Ovary (tissue), 9 donors: ENCODE results near the gene NEU4. TPM values are rescaled to one million over a fixed set of nuclear protein-coding genes. Genes with fewer than 3 reads are reported as not detected.
"Not testable (repeated sequence)": the region's sequence is repeated elsewhere in the genome, so short reads cannot be mapped to it uniquely, and the experiment has no call there.

ENCODE experiments used
- DNase-seq, 5 donors: peaks; one replicate each; pipeline ENCODE4 v3.0.0-alpha.2; 2019 to 2020
- H3K27ac ChIP-seq, 2 donors: fragments of 200-600 bp; one replicate each; pipeline versions ENCODE4 v1.5.1 to v1.8.0; 2019 to 2022
- H3K27me3 ChIP-seq: fragments of 200-600 bp; one replicate; pipeline ENCODE4 v1.8.0; 2022
- H3K36me3 ChIP-seq: fragments of 200-600 bp; sonication (generic); one replicate; pipeline ENCODE4 v1.5.1; 2019
- H3K4me1 ChIP-seq: one replicate; pipeline ENCODE4 v1.8.1; 2013; ENCODE audit warnings: mild to moderate bottlenecking, moderate library complexity; ENCODE audit not compliant: insufficient read depth
- H3K4me3 ChIP-seq: fragments of 200-600 bp; sonication (generic); one replicate; pipeline ENCODE4 v1.5.1; 2017
- H3K9me3 ChIP-seq, 2 donors: fragments of 200-600 bp in 1 of 2; sonication (generic) in 1 of 2; one replicate each; pipeline versions ENCODE4 v1.5.1 to v1.8.1; 2013 to 2019; ENCODE audit warnings: mild to moderate bottlenecking in 1 of 2, moderate library complexity in 1 of 2
- CTCF ChIP-seq, 3 donors: fragments of 450-650 bp in 2 of 3; fragments of 200-600 bp in 1 of 3; IDR thresholded peaks; one replicate each; pipeline versions ENCODE4 v1.5.1 to v1.8.0; 2016 to 2022; ENCODE audit warnings: antibody characterized with exemption in 3 of 3, mild to moderate bottlenecking in 1 of 3
- EP300 ChIP-seq: sonication (generic); formaldehyde crosslinking; IDR thresholded peaks from one replicate; pipeline ENCODE4 v1.6.1; 2017; ENCODE audit warnings: antibody characterized with exemption
- POLR2A ChIP-seq: fragments of 450-650 bp; IDR thresholded peaks from one replicate; pipeline ENCODE4 v1.6.1; 2017; ENCODE audit warnings: antibody characterized with exemption, mild to moderate bottlenecking, moderate library complexity
- WGBS, 3 donors: extraction: QIAGEN DNeasy Blood & Tissue Kit in 1 of 3; methylation state at CpG; one replicate each; pipeline versions ENCODE4 v1.1.5 to v1.1.7; 2013 to 2017; 5-methylcytosine and 5-hydroxymethylcytosine counted together
- intact Hi-C, 4 donors: fragments of 100-400 bp; cut with DNase I; formaldehyde crosslinking; loops; one replicate each; pipeline versions ENCODE4 v1.11.0 to v1.15.1; 2022 to 2023
- polyA plus RNA-seq, 2 donors: library from polyadenylated mRNA; stranded (reverse); fragments of 200-250 nt in 1 of 2; fragments of 350-450 nt in 1 of 2; fragmentation: Illumina TruSeq in 1 of 2; extraction: RNeasy Lipid Tissue Mini Kit (QIAGEN cat#74804) in 1 of 2; gene quantifications; one replicate each; pipeline ENCODE4 v1.2.3, GENCODE V29; 2013 to 2014
- total RNA-seq, 7 donors: library from RNA; depleted of rRNA in 2 of 7; stranded (reverse); fragments of >200 nt in 2 of 7; fragmentation: NEBNext Ultra II Directional in 3 of 7; extraction: Animal tissue kit (Norgen Biotek cat#: 25700) in 3 of 7; gene quantifications; one replicate each; pipeline versions ENCODE4 v1.1.0 to v1.2.4, GENCODE V29; 2016 to 2023
- donor health status: DM: no; HTN: no; CAD: no; lungs with moderate emphysema.
- donor health status: DM: no; HTN: no; CAD: no.
- donor health status: Bipolar disorder and iron deficiency.
- donor health status: DM: yes; HTN: yes; CAD: no.
- donor health status: DM: no; HTN: no; CAD: no.
- donor health status: DM: yes; HTN: yes; CAD: no.

NEU4 gene
- total and polyA plus RNA-seq, 9 donors = 0.23 to 7.2 (median 0.84) TPM; not detected in 2

DNA sequence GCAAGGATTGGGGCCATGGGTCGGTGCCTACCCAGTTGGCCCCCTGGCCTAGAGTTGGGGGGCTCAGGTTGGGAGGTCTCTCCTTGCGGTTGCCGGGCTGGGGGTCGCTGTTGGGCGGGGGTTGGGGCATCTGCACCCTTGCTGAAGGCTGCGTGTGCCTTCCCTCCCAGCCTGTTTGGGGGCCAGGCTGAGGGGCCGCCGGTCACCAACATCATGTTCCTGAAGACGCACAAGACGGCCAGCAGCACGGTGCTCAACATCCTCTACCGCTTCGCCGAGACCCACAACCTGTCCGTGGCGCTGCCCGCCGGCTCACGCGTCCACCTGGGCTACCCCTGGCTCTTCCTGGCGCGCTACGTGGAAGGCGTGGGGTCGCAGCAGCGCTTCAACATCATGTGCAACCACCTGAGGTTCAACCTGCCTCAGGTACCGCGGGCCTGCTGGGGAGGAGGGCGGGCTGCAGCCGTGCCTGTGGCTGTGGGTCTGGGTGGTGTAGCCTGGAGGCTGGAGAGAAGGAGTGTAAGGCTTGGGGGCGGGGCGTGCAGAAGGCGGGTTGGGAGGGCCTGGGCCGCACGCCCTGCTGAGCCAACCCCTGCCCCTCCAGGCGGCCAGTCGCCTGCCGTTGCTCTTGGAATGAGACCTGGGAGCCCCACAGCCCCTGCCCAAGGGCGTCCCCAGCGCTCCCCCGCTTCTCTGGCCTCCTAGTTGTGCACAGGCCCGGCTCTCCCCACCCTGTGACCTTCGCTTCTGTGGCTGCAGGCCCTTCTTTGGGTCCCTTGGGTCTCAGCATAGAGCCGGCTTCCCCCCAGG lies 7.2 kb upstream of the NEU4 start:
- H3K9me3 ChIP-seq = no peaks in the 10 kb centered on the region
- intact Hi-C loops = no loop called here
- no peaks in the 10 kb centered on the region for H3K27me3 ChIP-seq
- peaks cover 3% of the 10 kb centered on the region for H3K4me1 ChIP-seq
- DNase-seq = peak in 3 of 5 donors; percentile 13 to 47 (median 16)
- H3K27ac ChIP-seq = no peak overlapping the region
- TF ChIP-seq CTCF (IDR thresholded peaks at IDR 0.05) = no peak
- 81 to 88% (median 83%) methylated on average over 43 to 44 of the region's 44 CpGs for WGBS, 3 donors
- H3K4me3 ChIP-seq = no peak overlapping the region
- no peaks in the 10 kb centered on the region for H3K36me3 ChIP-seq

GRCh38 chr2:241802421-241803318 lies 6.3 kb upstream of the NEU4 start:
- TF ChIP-seq POLR2A = no peak
- no peak for TF ChIP-seq CTCF (IDR thresholded peaks at IDR 0.05)
- no peak for TF ChIP-seq EP300
- no peaks in the 10 kb centered on the region for H3K36me3 ChIP-seq
- no peak overlapping the region for H3K27ac ChIP-seq
- intact Hi-C loops = no loop called here
- peaks cover 3% of the 10 kb centered on the region for H3K4me1 ChIP-seq
- peak in 3 of 5 donors; percentile 14 to 50 (median 19) for DNase-seq
- H3K4me3 ChIP-seq = no peak overlapping the region
- no peaks in the 10 kb centered on the region for H3K9me3 ChIP-seq
- 37 to 59% (median 51%) methylated on average over 24 to 32 of the region's 32 CpGs for WGBS, 3 donors
- no peaks in the 10 kb centered on the region for H3K27me3 ChIP-seq

- no peaks in the 10 kb centered on the region for H3K9me3 ChIP-seq
- H3K36me3 ChIP-seq = no peaks in the 10 kb centered on the region
- DNase-seq = peak; percentile 38 to 89 (median 59)
- no peak for TF ChIP-seq EP300
- H3K27me3 ChIP-seq = no peaks in the 10 kb centered on the region
- intact Hi-C loops = no loop called here
- no peak overlapping the region for H3K27ac ChIP-seq
- peaks cover 3% of the 10 kb centered on the region for H3K4me1 ChIP-seq
- WGBS, 3 donors = 1% methylated on average over 90 to 109 of the region's 109 CpGs
- H3K4me3 ChIP-seq = peak overlapping the region; percentile 25
Observed at GRCh38 chr2:241803387-241804325, 5.3 kb upstream of the NEU4 start.

- Histone ChIP-seq H3K9me3 (no peaks in the 10 kb centered on the region), H3K27me3 (no peaks in the 10 kb centered on the region), H3K4me1 (peaks cover 3% of the 10 kb centered on the region), H3K27ac (no peak overlapping the region), H3K4me3 (peak overlapping the region; percentile 25), H3K36me3 (no peaks in the 10 kb centered on the region)
- 9 to 15% (median 14%) methylated on average over 27 to 35 of the region's 35 CpGs for WGBS, 3 donors
- peak in 4 of 5 donors; percentile 15 to 40 (median 22) for DNase-seq
- no peak for TF ChIP-seq EP300
- no peak for TF ChIP-seq POLR2A
- no peak for TF ChIP-seq CTCF (IDR thresholded peaks at IDR 0.05)
- intact Hi-C loops = no loop called here
Observed at GRCh38 chr2:241804326-241805229, 4.4 kb upstream of the NEU4 start.

DNA sequence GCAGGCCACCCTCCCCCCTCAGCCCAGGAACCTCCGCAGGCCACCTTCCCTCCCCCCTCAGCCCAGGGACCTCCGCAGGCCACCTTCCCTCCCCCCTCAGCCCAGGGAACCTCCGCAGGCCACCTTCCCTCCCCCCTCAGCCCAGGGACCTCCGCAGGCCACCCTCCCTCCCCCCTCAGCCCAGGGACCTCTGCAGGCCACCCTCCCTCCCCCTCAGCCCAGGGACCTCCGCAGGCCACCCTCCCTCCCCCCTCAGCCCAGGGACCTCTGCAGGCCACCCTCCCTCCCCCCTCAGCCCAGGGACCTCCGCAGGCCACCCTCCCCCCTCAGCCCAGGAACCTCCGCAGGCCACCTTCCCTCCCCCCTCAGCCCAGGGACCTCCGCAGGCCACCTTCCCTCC lies 2.8 kb upstream of the NEU4 start:
- intact Hi-C loops, DNase-seq, H3K27me3 ChIP-seq, H3K9me3 ChIP-seq, H3K36me3 ChIP-seq, H3K4me3 ChIP-seq, H3K4me1 ChIP-seq, H3K27ac ChIP-seq: not testable (repeated sequence)
- 32% methylated on average over 2 of the region's 8 CpGs; no CpG with 5 or more reads in 2 of the 3 donors for WGBS, 3 donors
